H9 (cell line): ENCODE results near the gene MEDAG. TPM values are rescaled to one million over a fixed set of nuclear protein-coding genes. Genes with fewer than 3 reads are reported as not detected.

Experiments used
- DNase-seq: peaks from one replicate; pipeline ENCODE4 v3.0.0-alpha.2; 2017
- H2AFZ ChIP-seq: one replicate; pipeline ENCODE4 v1.6.1; 2013; ENCODE audit warnings: mild to moderate bottlenecking, low read length, control low read depth, moderate library complexity
- H2AK5ac ChIP-seq: 2 replicates; pipeline ENCODE4 v1.6.1; 2013; ENCODE audit warnings: low read length, control low read depth, mixed read lengths; ENCODE audit not compliant: insufficient read length
- H2BK120ac ChIP-seq: one replicate; pipeline ENCODE4 v1.6.1; 2013; ENCODE audit warnings: low read depth, mild to moderate bottlenecking, low read length, control low read depth, inconsistent platforms; ENCODE audit not compliant: poor library complexity, severe bottlenecking
- H2BK12ac ChIP-seq: 2 replicates; pipeline ENCODE4 v1.6.1; 2013; ENCODE audit warnings: low read length, control low read depth, mixed read lengths, low read depth; ENCODE audit not compliant: insufficient read length
- H2BK15ac ChIP-seq: 2 replicates; pipeline ENCODE4 v1.6.1; 2013; ENCODE audit warnings: low read depth, low read length, control low read depth
- H2BK20ac ChIP-seq: one replicate; pipeline ENCODE4 v1.6.1; 2013; ENCODE audit warnings: low read depth, mild to moderate bottlenecking, low read length, control low read depth, inconsistent platforms; ENCODE audit not compliant: poor library complexity, severe bottlenecking
- H2BK5ac ChIP-seq: 2 replicates; pipeline ENCODE4 v1.6.1; 2013; ENCODE audit warnings: low read length, control low read depth, mixed read lengths; ENCODE audit not compliant: insufficient read length
- H3K14ac ChIP-seq: 2 replicates; pipeline ENCODE4 v1.6.1; 2013; ENCODE audit warnings: low read length, control low read depth; ENCODE audit not compliant: insufficient read depth
- H3K18ac ChIP-seq: 2 replicates; pipeline ENCODE4 v1.6.1; 2013; ENCODE audit warnings: low read depth, mild to moderate bottlenecking, mixed read lengths, low read length, control low read depth; ENCODE audit not compliant: insufficient read length
- H3K23ac ChIP-seq: 2 replicates; pipeline ENCODE4 v1.6.1; 2013; ENCODE audit warnings: low read length, control low read depth, mixed read lengths, low read depth; ENCODE audit not compliant: insufficient read length
- H3K23me2 ChIP-seq: 2 replicates; pipeline ENCODE4 v1.6.1; 2013; ENCODE audit warnings: low read depth, mild to moderate bottlenecking, mixed read lengths, low read length, control low read depth; ENCODE audit not compliant: insufficient read length, poor library complexity, severe bottlenecking
- H3K27ac ChIP-seq: 2 replicates; pipeline ENCODE4 v1.5.1; 2013; ENCODE audit warnings: low read length, control low read depth, mixed read lengths, low read depth; ENCODE audit not compliant: insufficient read length
- H3K27me3 ChIP-seq: 2 replicates; pipeline ENCODE4 v1.6.1; 2013; ENCODE audit warnings: low read length, control low read depth, inconsistent platforms; ENCODE audit not compliant: insufficient read depth
- H3K4ac ChIP-seq: 2 replicates; pipeline ENCODE4 v1.6.1; 2013; ENCODE audit warnings: low read depth, mild to moderate bottlenecking, control low read depth, inconsistent platforms, low read length, moderate library complexity
- H3K4me1 ChIP-seq: 2 replicates; pipeline ENCODE4 v1.6.1; 2013; ENCODE audit warnings: low read length, control low read depth, inconsistent platforms; ENCODE audit not compliant: insufficient read depth
- H3K4me2 ChIP-seq: 2 replicates; pipeline ENCODE4 v1.6.1; 2013; ENCODE audit warnings: low read length, control low read depth, mixed read lengths; ENCODE audit not compliant: insufficient read length, insufficient read depth
- H3K56ac ChIP-seq: 2 replicates; pipeline ENCODE4 v1.6.1; 2013; ENCODE audit warnings: low read depth, mild to moderate bottlenecking, mixed read lengths, low read length, control low read depth; ENCODE audit not compliant: insufficient read length
- H3K79me1 ChIP-seq: 2 replicates; pipeline ENCODE4 v1.6.1; 2013; ENCODE audit warnings: low read depth, mild to moderate bottlenecking, moderate library complexity, low read length, control low read depth, inconsistent platforms; ENCODE audit not compliant: insufficient read depth, poor library complexity, severe bottlenecking
- H3K79me2 ChIP-seq: 2 replicates; pipeline ENCODE4 v1.6.1; 2013; ENCODE audit warnings: low read length, control low read depth, inconsistent platforms; ENCODE audit not compliant: insufficient read depth
- H3K9ac ChIP-seq: 2 replicates; pipeline ENCODE4 v1.6.1; 2013; ENCODE audit warnings: low read length, control low read depth, mixed read lengths; ENCODE audit not compliant: insufficient read length; ENCODE audit errors: extremely low read depth
- H3K9me3 ChIP-seq: one replicate; pipeline ENCODE4 v1.6.1; 2013; ENCODE audit warnings: low read depth, low read length, inconsistent platforms; ENCODE audit not compliant: control insufficient read depth
- H3T11ph ChIP-seq: one replicate; pipeline ENCODE4 v1.6.1; 2013; ENCODE audit warnings: mild to moderate bottlenecking, low read length, control low read depth, inconsistent platforms
- H4K20me1 ChIP-seq: one replicate; pipeline ENCODE4 v1.6.1; 2013; ENCODE audit not compliant: control insufficient read depth, insufficient read length, insufficient read depth
- H4K5ac ChIP-seq: 2 replicates; pipeline ENCODE4 v1.6.1; 2013; ENCODE audit warnings: low read depth, mild to moderate bottlenecking, mixed read lengths, low read length, control low read depth; ENCODE audit not compliant: insufficient read length
- H4K8ac ChIP-seq: replicated peaks from 2 replicates; pipeline ENCODE4 v1.6.1; 2013; ENCODE audit warnings: low read length, control low read depth, mixed read lengths, low read depth; ENCODE audit not compliant: insufficient read length
- H4K91ac ChIP-seq: 2 replicates; pipeline ENCODE4 v1.6.1; 2013; ENCODE audit warnings: low read depth, mild to moderate bottlenecking, moderate library complexity, mixed read lengths, low read length, control low read depth; ENCODE audit not compliant: insufficient read length
- H3K27ac Mint-ChIP-seq, 3 experiments: 2 replicates in 2 of 3; 3 replicates in 1 of 3; pipeline ENCODE4 v1.8.0; 2020 to 2021; ENCODE audit warnings: mixed read lengths in 3 of 3, mild to moderate bottlenecking in 1 of 3, moderate library complexity in 1 of 3
- H3K27me3 Mint-ChIP-seq: 2 replicates; pipeline ENCODE4 v1.8.0; 2021; ENCODE audit warnings: low read depth, mild to moderate bottlenecking, moderate library complexity, mixed read lengths
- H3K36me3 Mint-ChIP-seq, 3 experiments: 2 replicates in 2 of 3; 3 replicates in 1 of 3; pipeline ENCODE4 v1.8.0; 2020 to 2021; ENCODE audit warnings: low read depth in 3 of 3, mixed read lengths in 3 of 3; ENCODE audit not compliant: insufficient read depth in 1 of 3
- H3K4me1 Mint-ChIP-seq, 2 experiments: 2 replicates each; pipeline ENCODE4 v1.8.0; 2020; ENCODE audit warnings: mixed read lengths in 2 of 2
- H3K4me3 Mint-ChIP-seq, 2 experiments: 2 replicates in 1 of 2; 3 replicates in 1 of 2; pipeline ENCODE4 v1.8.0; 2020 to 2021; ENCODE audit warnings: mild to moderate bottlenecking in 2 of 2, mixed read lengths in 2 of 2, moderate library complexity in 1 of 2
- H3K9me3 Mint-ChIP-seq, 2 experiments: 2 replicates in 1 of 2; 3 replicates in 1 of 2; pipeline ENCODE4 v1.8.0; 2020; ENCODE audit warnings: mild to moderate bottlenecking in 2 of 2, mixed read lengths in 2 of 2, moderate library complexity in 1 of 2
- CTCF ChIP-seq: fragments of 200-600 bp; sonication (generic); conservative IDR thresholded peaks from 3 replicates; pipeline ENCODE4 v1.8.0; 2021; ENCODE audit warnings: antibody characterized with exemption, mild to moderate bottlenecking
- WGBS: extraction: QIAGEN DNeasy Blood & Tissue Kit; methylation state at CpG from one replicate; pipeline ENCODE4 v1.1.7; 2013; ENCODE audit warnings: missing lambda C conversion rate, low lambda C conversion rate, mixed read lengths; ENCODE audit not compliant: insufficient read length; ENCODE audit errors: extremely low coverage; 5-methylcytosine and 5-hydroxymethylcytosine counted together
- total RNA-seq: library from RNA; stranded (reverse); gene quantifications from 2 replicates; pipeline ENCODE4 v1.2.1, GENCODE V29; 2021

The MEDAG gene
- total RNA-seq, 1 experiment from 2014 or later, result 0.87 TPM

- Mint-ChIP-seq H3K4me1 (peaks cover 15 to 21% of the 10 kb centered on the region in 2 experiments), H3K9me3 (peaks cover 6 to 9% of the 10 kb centered on the region in 2 experiments; a peak in 4 of 5 replicates), H3K27me3 (no peaks in the 10 kb centered on the region; the same call in 1 of the 2 replicates), H3K27ac (no peak overlapping the region), H3K4me3 (no peak overlapping the region), H3K36me3 (peaks cover 14 to 30% (median 18%) of the 10 kb centered on the region in 3 experiments)
- Histone ChIP-seq H3K79me1 (no peaks in the 10 kb centered on the region), H3K27ac (no peak overlapping the region), H3K56ac (no peak overlapping the region), H2BK120ac (no peak overlapping the region), H3K27me3 (no peaks in the 10 kb centered on the region), H2BK12ac (no peak overlapping the region), H2BK5ac (no peak overlapping the region), H2BK20ac (no peak overlapping the region), H3K9ac (no peak overlapping the region), H3K4me1 (no peaks in the 10 kb centered on the region), H3K9me3 (no peaks in the 10 kb centered on the region), H2AFZ (no peak overlapping the region), H2AK5ac (no peak overlapping the region), H2BK15ac (no peak overlapping the region), H3K4me2 (no peak overlapping the region), H4K8ac (no peak overlapping the region), H3K23me2 (no peaks in the 10 kb centered on the region), H3K14ac (no peak overlapping the region), H3K4ac (no peak overlapping the region), H4K5ac (no peak overlapping the region), H3K18ac (no peak overlapping the region), H3K23ac (no peak overlapping the region), H4K91ac (no peak overlapping the region), H3K79me2 (no peaks in the 10 kb centered on the region), H3T11ph (no peak overlapping the region), H4K20me1 (no peaks in the 10 kb centered on the region)
- DNase-seq, result no peak
- no CpG with 5 or more reads among the region's 2 CpGs for WGBS
- no peak for TF ChIP-seq CTCF
These were observed 25.8 kb upstream of the MEDAG start for GRCh38 chr13:30880151-30880855.
